Fibroblast of villous mesenchyme (primary cell): Measurements from ENCODE around the gene LGI1. TPM values are rescaled to one million over a fixed set of nuclear protein-coding genes. Genes with fewer than 3 reads are reported as not detected.

ENCODE experiments used
- DNase-seq: peaks from one replicate; pipeline ENCODE4 v3.0.0-alpha.2; 2010; ENCODE audit warnings: low read depth
- H3K4me3 ChIP-seq: 2 replicates; pipeline ENCODE4 v1.5.1; 2011; ENCODE audit warnings: low read depth, mild to moderate bottlenecking, low read length
- CTCF ChIP-seq: IDR thresholded peaks from 2 replicates; pipeline ENCODE4 v1.5.1; 2012; ENCODE audit warnings: low read depth, mild to moderate bottlenecking, low read length; ENCODE audit not compliant: insufficient read depth
- total RNA-seq: library from RNA; depleted of rRNA; stranded (reverse); fragments of >200 nt; gene quantifications from 2 replicates; pipeline ENCODE4 v1.2.3, GENCODE V29; 2012

The LGI1 gene
- total RNA-seq, 1 donor: not detected

- TF ChIP-seq CTCF: no peak
- DNase-seq: peak; percentile 58
- no peak overlapping the region for H3K4me3 ChIP-seq
These were observed 5.0 kb upstream of the LGI1 start for GRCh38 chr10:93752761-93753160.

GRCh38 chr10:93753621-93754250, 4.0 kb upstream of the LGI1 start:
- H3K4me3 ChIP-seq: no peak overlapping the region
- no peak for TF ChIP-seq CTCF
- peak; percentile 67 for DNase-seq

- no peak for DNase-seq
- no peak overlapping the region for H3K4me3 ChIP-seq
- TF ChIP-seq CTCF: no peak
These were observed 3.0 kb upstream of the LGI1 start for GRCh38 chr10:93754761-93755160.

GRCh38 chr10:93755443-93756116, 2.2 kb upstream of the LGI1 start:
- peak; percentile 12 for DNase-seq
- no peak for TF ChIP-seq CTCF
- H3K4me3 ChIP-seq: no peak overlapping the region

GRCh38 chr10:93756118-93756517, 1.6 kb upstream of the LGI1 start:
- H3K4me3 ChIP-seq: no peak overlapping the region
- no peak for TF ChIP-seq CTCF
- no peak for DNase-seq

GRCh38 chr10:93757136-93757535, 600 bp upstream of the LGI1 start:
- peak; percentile 7 for TF ChIP-seq CTCF
- no peak for DNase-seq
- no peak overlapping the region for H3K4me3 ChIP-seq
